ENCODE data around the gene GPR89B.
"Not testable (repeated sequence)": the region's sequence is repeated elsewhere in the genome, so short reads cannot be mapped to it uniquely, and the experiment has no call there.

DNA sequence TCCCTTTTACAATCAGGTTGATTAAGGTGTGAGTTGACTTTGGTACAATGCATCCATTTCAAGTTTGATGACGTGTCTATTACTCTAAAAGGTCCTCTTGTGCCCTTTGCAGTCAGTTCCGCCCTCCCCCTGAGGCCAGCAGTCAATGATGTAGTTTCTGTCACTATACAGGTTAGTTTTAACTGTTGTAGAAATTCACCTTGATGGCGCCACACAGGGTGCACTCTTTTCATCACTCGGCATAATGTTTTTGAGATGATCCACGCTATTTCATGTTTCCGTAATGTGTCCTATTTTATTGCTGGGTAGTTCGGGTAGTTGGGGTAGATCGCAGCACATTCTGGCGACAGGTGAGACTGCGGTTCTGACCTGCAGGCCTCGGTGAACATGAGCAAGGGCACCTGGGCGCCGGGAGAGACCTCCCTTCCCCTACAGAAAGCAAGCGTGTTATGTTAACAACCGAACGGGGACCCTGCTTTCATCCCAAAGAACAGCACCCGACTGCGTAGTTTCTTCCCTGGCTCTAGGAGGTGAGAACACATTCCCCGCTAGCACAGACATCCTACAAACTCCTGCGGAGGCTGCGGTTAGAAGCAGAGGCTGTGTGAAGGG, 109.7 kb downstream of the GPR89B start:
- TF ChIP-seq, protein P1, sequence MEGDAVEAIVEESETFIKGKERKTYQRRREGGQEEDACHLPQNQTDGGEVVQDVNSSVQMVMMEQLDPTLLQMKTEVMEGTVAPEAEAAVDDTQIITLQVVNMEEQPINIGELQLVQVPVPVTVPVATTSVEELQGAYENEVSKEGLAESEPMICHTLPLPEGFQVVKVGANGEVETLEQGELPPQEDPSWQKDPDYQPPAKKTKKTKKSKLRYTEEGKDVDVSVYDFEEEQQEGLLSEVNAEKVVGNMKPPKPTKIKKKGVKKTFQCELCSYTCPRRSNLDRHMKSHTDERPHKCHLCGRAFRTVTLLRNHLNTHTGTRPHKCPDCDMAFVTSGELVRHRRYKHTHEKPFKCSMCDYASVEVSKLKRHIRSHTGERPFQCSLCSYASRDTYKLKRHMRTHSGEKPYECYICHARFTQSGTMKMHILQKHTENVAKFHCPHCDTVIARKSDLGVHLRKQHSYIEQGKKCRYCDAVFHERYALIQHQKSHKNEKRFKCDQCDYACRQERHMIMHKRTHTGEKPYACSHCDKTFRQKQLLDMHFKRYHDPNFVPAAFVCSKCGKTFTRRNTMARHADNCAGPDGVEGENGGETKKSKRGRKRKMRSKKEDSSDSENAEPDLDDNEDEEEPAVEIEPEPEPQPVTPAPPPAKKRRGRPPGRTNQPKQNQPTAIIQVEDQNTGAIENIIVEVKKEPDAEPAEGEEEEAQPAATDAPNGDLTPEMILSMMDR (IDR thresholded peaks at IDR 0.05), result not testable (repeated sequence)
- TF ChIP-seq POLR2AphosphoS5, POLR2A (IDR thresholded peaks at IDR 0.05): not testable (repeated sequence)
